ENCODE data around the gene TSPAN32. TPM values are rescaled to one million over a fixed set of nuclear protein-coding genes. Genes with fewer than 3 reads are reported as not detected.

Gene TSPAN32
- total and polyA plus RNA-seq, 2 donors (not counting 3 experiments of a cell fraction or from before 2014, with no cell fraction given), result not detected

DNA sequence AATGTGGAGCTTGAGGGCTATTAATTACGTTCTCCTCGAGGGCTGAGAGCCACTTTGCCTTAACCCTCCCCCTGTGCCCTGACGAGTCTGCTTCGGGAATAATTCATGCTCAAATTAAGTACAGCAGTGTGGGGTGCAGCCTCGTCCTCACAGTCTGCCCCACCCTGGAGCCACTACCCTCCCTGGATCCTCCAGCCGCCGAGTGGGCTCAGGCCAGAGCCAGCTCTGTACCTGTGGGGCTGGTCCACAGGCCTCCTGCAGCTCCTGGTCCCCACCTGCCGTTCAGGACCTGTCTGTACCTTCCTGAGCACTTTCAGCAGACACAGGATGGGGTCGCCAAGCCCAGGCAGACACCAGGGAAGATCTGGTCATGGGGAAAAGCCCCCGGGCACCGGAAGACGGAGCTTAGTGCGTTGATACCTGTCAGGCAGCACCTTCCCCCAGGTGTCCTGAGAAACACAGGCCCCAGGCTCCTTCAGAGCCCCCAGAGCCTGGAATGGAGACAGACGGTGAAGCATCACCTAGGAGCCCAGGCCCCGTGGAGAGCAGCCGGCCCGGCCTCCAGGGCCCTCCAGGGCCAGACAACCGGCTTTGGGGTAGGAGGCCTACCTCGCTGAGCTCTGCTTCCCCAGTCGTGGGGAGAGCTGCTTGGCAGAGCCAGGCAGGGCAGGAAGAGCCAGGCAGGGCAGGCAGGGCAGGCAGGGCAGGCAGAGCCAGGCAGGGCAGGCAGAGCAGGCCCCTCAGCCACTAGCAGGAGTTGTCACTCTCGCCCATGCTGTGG is 9.7 kb downstream of the TSPAN32 start:
- Histone ChIP-seq H2AFZ (ENCODE audit: low read depth, low read length) (no peak overlapping the region), H3K27me3 (ENCODE audit: control insufficient read depth in 2 of 2, insufficient read depth in 2 of 2, low read length in 2 of 2) (no peaks in the 10 kb centered on the region), H4K20me1 (replicated peaks; ENCODE audit: control insufficient read depth, extremely low read depth, insufficient read depth, low read length) (no peaks in the 10 kb centered on the region), H3K9me3 (replicated peaks; ENCODE audit: control insufficient read depth, insufficient read depth, low read length) (no peaks in the 10 kb centered on the region), H3K4me1 (ENCODE audit: control insufficient read depth, extremely low read depth, insufficient read depth, low read length) (peaks cover under 1% of the 10 kb centered on the region), H3K9me1 (replicated peaks; ENCODE audit: control insufficient read depth, extremely low read depth, insufficient read depth, low read length) (no peaks in the 10 kb centered on the region), H3K36me3 (ENCODE audit: control insufficient read depth in 2 of 2, extremely low read depth in 1 of 2, insufficient read depth in 2 of 2, low read length in 2 of 2) (no peaks in the 10 kb centered on the region), H3K79me2 (ENCODE audit: control insufficient read depth, insufficient read depth, low read length) (no peaks in the 10 kb centered on the region), H3K4me2 (ENCODE audit: insufficient read depth, low read length) (no peak overlapping the region), H3K9ac (replicated peaks; ENCODE audit: extremely low read depth, insufficient read depth, low read length) (no peak overlapping the region), H3K27ac (ENCODE audit: insufficient read depth, low read depth, low read length) (no peak overlapping the region), H3K4me3 (replicated peaks in 1 of 3; ENCODE audit: insufficient read depth in 1 of 3, low read depth in 1 of 3, low read length in 3 of 3) (no peak overlapping the region)
- FAIRE-seq (no peak), DNase-seq (ENCODE audit: low read depth, low spot score) (no peak)
- ChIA-PET POLR2A (no interaction called here), CTCF (interaction anchor here (0.5 to 4.6 kb wide), 2 partner anchors 108 to 1659 kb away, joined by 3 to 48 read pairs; no protein-coding TSS in a partner anchor)
- dilution Hi-C loops (cut with MboI; ENCODE audit: extremely low pct_ligation_motif_present, low sequenced_read_pairs), result no loop called here
- no peak for TF ChIP-seq MAX (IDR thresholded peaks at IDR 0.05; ENCODE audit: insufficient read depth, insufficient read length)
- TF ChIP-seq MYC (IDR thresholded peaks at IDR 0.05; ENCODE audit: low read depth, low read length), result no peak
- no peak for TF ChIP-seq EZH2 (IDR thresholded peaks at IDR 0.05; ENCODE audit: borderline replicate concordance, low read depth, low read length, severe bottlenecking)
- TF ChIP-seq GATA2 (IDR thresholded peaks at IDR 0.05; ENCODE audit: insufficient read depth, insufficient read length, low read depth, low read length), result no peak
- TF ChIP-seq POLR2AphosphoS5 (IDR thresholded peaks at IDR 0.05; ENCODE audit: insufficient read depth, low read depth, low read length), result no peak
- TF ChIP-seq POLR2A (IDR thresholded peaks at IDR 0.05; ENCODE audit: low read depth, low read length), result no peak
- no peak for TF ChIP-seq FOS (IDR thresholded peaks at IDR 0.05; ENCODE audit: borderline replicate concordance, insufficient read depth, low read length)
- no peak for TF ChIP-seq JUN (IDR thresholded peaks at IDR 0.05; ENCODE audit: borderline replicate concordance, insufficient read depth, insufficient read length, low read depth)
- TF ChIP-seq CTCF (IDR thresholded peaks at IDR 0.05; ENCODE audit: extremely low read depth in 1 of 2, insufficient read depth in 1 of 2, low read depth in 1 of 2, low read length in 2 of 2), result no peak
- intact Hi-C loops (cut with micrococcal nuclease), result no loop called here
- no TSS peak for BruUV-seq (replicated peaks)

Data from endothelial cell of umbilical vein (primary cell).